HEK293 (cell line): ENCODE data around the gene MCU.

Source experiments
- CTCF ChIA-PET: fragments of 350-600 bp; formaldehyde crosslinking; extraction: SDS; loops from one replicate; lab custom pipeline; 2021; ENCODE audit warnings: antibody characterized with exemption; lab: Yijun Ruan, JAX
- POLR2A ChIA-PET: fragments of 300-600 bp; formaldehyde crosslinking; extraction: SDS; loops from one replicate; lab custom pipeline; 2020; ENCODE audit warnings: antibody characterized with exemption, inconsistent platforms; lab: Yijun Ruan, JAX
- H3K27ac ChIP-seq: fragments of 200-500 bp; sonication (Bioruptor generic); 2 replicates; pipeline ENCODE4 v1.5.1; 2014; ENCODE audit warnings: low read depth, low read length, control low read depth, inconsistent platforms; ENCODE audit errors: extremely low read depth
- H3K36me3 ChIP-seq, 2 experiments: fragments of 200-500 bp in 1 of 2; sonication (Bioruptor generic) in 1 of 2; 1 replicate in 1 of 2; 2 replicates in 1 of 2; pipeline ENCODE4 v1.5.1; 2014 to 2017; ENCODE audit warnings: inconsistent platforms in 2 of 2, low read length in 2 of 2; ENCODE audit not compliant: control insufficient read depth in 2 of 2, insufficient read depth in 1 of 2
- H3K4me1 ChIP-seq: fragments of 200-500 bp; sonication (Bioruptor generic); 2 replicates; pipeline ENCODE4 v1.5.1; 2014; ENCODE audit warnings: mild to moderate bottlenecking, low read length, inconsistent platforms; ENCODE audit not compliant: control insufficient read depth, insufficient read depth
- H3K4me3 ChIP-seq: 2 replicates; pipeline ENCODE4 v1.5.1; 2011; ENCODE audit warnings: low read depth, mild to moderate bottlenecking, control low read depth, low read length, moderate library complexity
- H3K9me3 ChIP-seq: fragments of 200-500 bp; sonication (Bioruptor generic); 2 replicates; pipeline ENCODE4 v1.5.1; 2014; ENCODE audit warnings: low read depth, low read length, inconsistent platforms; ENCODE audit not compliant: control insufficient read depth, insufficient read depth
- FEZF1 ChIP-seq: fragments of 450-650 bp; formaldehyde crosslinking; IDR thresholded peaks from 2 replicates; pipeline ENCODE4 v1.5.1; 2016; ENCODE audit warnings: missing biosample characterization, missing genetic modification characterization
- PRDM1 ChIP-seq: fragments of 450-650 bp; formaldehyde crosslinking; IDR thresholded peaks from 2 replicates; pipeline ENCODE4; 2016; ENCODE audit warnings: missing biosample characterization, missing genetic modification characterization
- SP7 ChIP-seq: fragments of 450-650 bp; formaldehyde crosslinking; IDR thresholded peaks from 2 replicates; pipeline ENCODE4 v1.5.1; 2016; ENCODE audit warnings: missing biosample characterization, missing genetic modification characterization
- TRIM28 ChIP-seq: IDR thresholded peaks from 2 replicates; pipeline ENCODE4 v1.6.1; 2011; ENCODE audit warnings: low read length, control low read depth, borderline replicate concordance
- WT1 ChIP-seq: fragments of 450-650 bp; formaldehyde crosslinking; IDR thresholded peaks from 2 replicates; pipeline ENCODE4 v1.5.1; 2016; ENCODE audit warnings: missing biosample characterization, missing genetic modification characterization
- ZBTB17 ChIP-seq: fragments of 450-650 bp; formaldehyde crosslinking; IDR thresholded peaks from 2 replicates; pipeline ENCODE4 v1.5.1; 2016; ENCODE audit warnings: missing biosample characterization, missing genetic modification characterization
- ZBTB48 ChIP-seq: fragments of 450-650 bp; formaldehyde crosslinking; IDR thresholded peaks from 2 replicates; pipeline ENCODE4 v1.5.1; 2016; ENCODE audit warnings: missing biosample characterization, missing genetic modification characterization
- ZNF114 ChIP-seq: fragments of 450-650 bp; formaldehyde crosslinking; IDR thresholded peaks from 2 replicates; pipeline ENCODE4 v1.5.0; 2017; ENCODE audit warnings: missing biosample characterization, missing genetic modification characterization
- ZNF239 ChIP-seq: fragments of 450-650 bp; formaldehyde crosslinking; IDR thresholded peaks from 2 replicates; pipeline ENCODE4 v1.5.1; 2016; ENCODE audit warnings: missing biosample characterization, missing genetic modification characterization
- ZNF24 ChIP-seq: fragments of 450-650 bp; formaldehyde crosslinking; IDR thresholded peaks from 2 replicates; pipeline ENCODE4 v1.5.1; 2016; ENCODE audit warnings: missing biosample characterization, missing genetic modification characterization
- ZNF473 ChIP-seq: fragments of 450-650 bp; formaldehyde crosslinking; IDR thresholded peaks from 2 replicates; pipeline ENCODE4 v1.5.1; 2017; ENCODE audit warnings: missing biosample characterization, missing genetic modification characterization
- ZNF514 ChIP-seq: fragments of 450-650 bp; formaldehyde crosslinking; IDR thresholded peaks from 2 replicates; pipeline ENCODE4 v1.5.1; 2016; ENCODE audit warnings: missing biosample characterization, missing genetic modification characterization
- ZNF530 ChIP-seq: fragments of 450-650 bp; formaldehyde crosslinking; IDR thresholded peaks from 2 replicates; pipeline ENCODE4 v1.5.1; 2016; ENCODE audit warnings: low read depth, missing biosample characterization, missing genetic modification characterization
- ZNF610 ChIP-seq: fragments of 450-650 bp; formaldehyde crosslinking; IDR thresholded peaks from 2 replicates; pipeline ENCODE4 v1.5.1; 2016; ENCODE audit warnings: missing biosample characterization, missing genetic modification characterization, borderline replicate concordance
- ZNF623 ChIP-seq: fragments of 450-650 bp; formaldehyde crosslinking; IDR thresholded peaks from 2 replicates; pipeline ENCODE4 v1.5.1; 2016; ENCODE audit warnings: missing biosample characterization, missing genetic modification characterization
- TF ChIP-seq, protein P1 (sequence below): fragments of 450-650 bp; formaldehyde crosslinking; IDR thresholded peaks from 2 replicates; pipeline ENCODE4 v1.5.1; 2016; ENCODE audit warnings: missing biosample characterization, missing genetic modification characterization
- TF ChIP-seq, protein P2 (sequence below): fragments of 450-650 bp; formaldehyde crosslinking; IDR thresholded peaks from 2 replicates; pipeline ENCODE4 v1.5.1; 2017; ENCODE audit warnings: missing biosample characterization, missing genetic modification characterization
- TF ChIP-seq, protein P3 (sequence below): IDR thresholded peaks from 2 replicates; pipeline ENCODE4 v1.6.1; 2011; ENCODE audit warnings: mild to moderate bottlenecking, low read depth, low read length, borderline replicate concordance
- TF ChIP-seq, protein P4 (sequence below): fragments of 450-650 bp; formaldehyde crosslinking; IDR thresholded peaks from 2 replicates; pipeline ENCODE4 v1.5.1; 2017; ENCODE audit warnings: missing biosample characterization, mild to moderate bottlenecking, missing genetic modification characterization, moderate library complexity
- TF ChIP-seq, protein P5 (sequence below): fragments of 450-650 bp; formaldehyde crosslinking; IDR thresholded peaks from 2 replicates; pipeline ENCODE4 v1.5.1; 2016; ENCODE audit warnings: missing biosample characterization, missing genetic modification characterization
- TF ChIP-seq, protein P6 (sequence below): fragments of 450-650 bp; formaldehyde crosslinking; IDR thresholded peaks from 2 replicates; pipeline ENCODE4 v1.5.1; 2017; ENCODE audit warnings: missing biosample characterization, missing genetic modification characterization

MCU gene

DNA sequence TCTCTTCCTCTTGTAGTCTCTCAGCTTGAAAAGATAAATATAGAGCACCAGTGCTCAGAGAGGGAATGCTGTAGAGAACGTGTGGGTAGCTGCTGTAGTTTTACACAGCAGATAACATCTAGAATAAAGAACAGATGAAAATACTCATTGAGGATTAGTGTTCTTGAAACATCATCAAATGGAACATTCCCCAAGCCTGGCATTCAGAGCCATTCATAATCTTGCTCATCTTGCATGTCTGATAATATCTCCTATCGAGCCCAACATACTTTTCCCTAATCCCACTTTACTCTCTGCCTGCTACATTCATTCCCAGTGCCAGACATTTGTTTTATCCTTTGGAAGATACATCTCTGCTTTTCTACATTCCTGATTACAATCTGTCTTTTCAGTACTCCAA is 35.2 kb downstream of the MCU start:
- ChIA-PET POLR2A (no interaction called here), CTCF (no interaction called here)
- TF ChIP-seq ZBTB17 (tag by site-specific recombination), result peak; percentile 72
- 0 out of 2 replicates have a peak, but pooled peaks have one; percentile 8 for TF ChIP-seq FEZF1
- no peak for TF ChIP-seq ZNF514
- no peak for TF ChIP-seq ZNF473 (tag by site-specific recombination)
- TF ChIP-seq, protein P1, sequence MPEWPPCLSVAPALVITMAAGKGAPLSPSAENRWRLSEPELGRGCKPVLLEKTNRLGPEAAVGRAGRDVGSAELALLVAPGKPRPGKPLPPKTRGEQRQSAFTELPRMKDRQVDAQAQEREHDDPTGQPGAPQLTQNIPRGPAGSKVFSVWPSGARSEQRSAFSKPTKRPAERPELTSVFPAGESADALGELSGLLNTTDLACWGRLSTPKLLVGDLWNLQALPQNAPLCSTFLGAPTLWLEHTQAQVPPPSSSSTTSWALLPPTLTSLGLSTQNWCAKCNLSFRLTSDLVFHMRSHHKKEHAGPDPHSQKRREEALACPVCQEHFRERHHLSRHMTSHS, result no peak
- TF ChIP-seq ZNF610 (tag by site-specific recombination), result no peak
- TF ChIP-seq, protein P2, sequence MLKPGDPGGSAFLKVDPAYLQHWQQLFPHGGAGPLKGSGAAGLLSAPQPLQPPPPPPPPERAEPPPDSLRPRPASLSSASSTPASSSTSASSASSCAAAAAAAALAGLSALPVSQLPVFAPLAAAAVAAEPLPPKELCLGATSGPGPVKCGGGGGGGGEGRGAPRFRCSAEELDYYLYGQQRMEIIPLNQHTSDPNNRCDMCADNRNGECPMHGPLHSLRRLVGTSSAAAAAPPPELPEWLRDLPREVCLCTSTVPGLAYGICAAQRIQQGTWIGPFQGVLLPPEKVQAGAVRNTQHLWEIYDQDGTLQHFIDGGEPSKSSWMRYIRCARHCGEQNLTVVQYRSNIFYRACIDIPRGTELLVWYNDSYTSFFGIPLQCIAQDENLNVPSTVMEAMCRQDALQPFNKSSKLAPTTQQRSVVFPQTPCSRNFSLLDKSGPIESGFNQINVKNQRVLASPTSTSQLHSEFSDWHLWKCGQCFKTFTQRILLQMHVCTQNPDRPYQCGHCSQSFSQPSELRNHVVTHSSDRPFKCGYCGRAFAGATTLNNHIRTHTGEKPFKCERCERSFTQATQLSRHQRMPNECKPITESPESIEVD, result peak; percentile 66
- no peak for TF ChIP-seq ZNF239 (tag by site-specific recombination)
- TF ChIP-seq ZNF114 (tag by site-specific recombination), result no peak
- TF ChIP-seq, protein P3, sequence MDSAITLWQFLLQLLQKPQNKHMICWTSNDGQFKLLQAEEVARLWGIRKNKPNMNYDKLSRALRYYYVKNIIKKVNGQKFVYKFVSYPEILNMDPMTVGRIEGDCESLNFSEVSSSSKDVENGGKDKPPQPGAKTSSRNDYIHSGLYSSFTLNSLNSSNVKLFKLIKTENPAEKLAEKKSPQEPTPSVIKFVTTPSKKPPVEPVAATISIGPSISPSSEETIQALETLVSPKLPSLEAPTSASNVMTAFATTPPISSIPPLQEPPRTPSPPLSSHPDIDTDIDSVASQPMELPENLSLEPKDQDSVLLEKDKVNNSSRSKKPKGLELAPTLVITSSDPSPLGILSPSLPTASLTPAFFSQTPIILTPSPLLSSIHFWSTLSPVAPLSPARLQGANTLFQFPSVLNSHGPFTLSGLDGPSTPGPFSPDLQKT, result no peak
- no peak for TF ChIP-seq ZNF623 (tag by site-specific recombination)
- no peak for TF ChIP-seq ZBTB48 (tag by site-specific recombination)
- TF ChIP-seq, protein P4, sequence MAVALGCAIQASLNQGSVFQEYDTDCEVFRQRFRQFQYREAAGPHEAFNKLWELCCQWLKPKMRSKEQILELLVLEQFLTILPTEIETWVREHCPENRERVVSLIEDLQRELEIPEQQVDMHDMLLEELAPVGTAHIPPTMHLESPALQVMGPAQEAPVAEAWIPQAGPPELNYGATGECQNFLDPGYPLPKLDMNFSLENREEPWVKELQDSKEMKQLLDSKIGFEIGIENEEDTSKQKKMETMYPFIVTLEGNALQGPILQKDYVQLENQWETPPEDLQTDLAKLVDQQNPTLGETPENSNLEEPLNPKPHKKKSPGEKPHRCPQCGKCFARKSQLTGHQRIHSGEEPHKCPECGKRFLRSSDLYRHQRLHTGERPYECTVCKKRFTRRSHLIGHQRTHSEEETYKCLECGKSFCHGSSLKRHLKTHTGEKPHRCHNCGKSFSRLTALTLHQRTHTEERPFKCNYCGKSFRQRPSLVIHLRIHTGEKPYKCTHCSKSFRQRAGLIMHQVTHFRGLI (tag by site-specific recombination), result 0 out of 2 replicates have a peak, but pooled peaks have one; percentile 38
- no peak for TF ChIP-seq ZNF530
- TF ChIP-seq, protein P5, sequence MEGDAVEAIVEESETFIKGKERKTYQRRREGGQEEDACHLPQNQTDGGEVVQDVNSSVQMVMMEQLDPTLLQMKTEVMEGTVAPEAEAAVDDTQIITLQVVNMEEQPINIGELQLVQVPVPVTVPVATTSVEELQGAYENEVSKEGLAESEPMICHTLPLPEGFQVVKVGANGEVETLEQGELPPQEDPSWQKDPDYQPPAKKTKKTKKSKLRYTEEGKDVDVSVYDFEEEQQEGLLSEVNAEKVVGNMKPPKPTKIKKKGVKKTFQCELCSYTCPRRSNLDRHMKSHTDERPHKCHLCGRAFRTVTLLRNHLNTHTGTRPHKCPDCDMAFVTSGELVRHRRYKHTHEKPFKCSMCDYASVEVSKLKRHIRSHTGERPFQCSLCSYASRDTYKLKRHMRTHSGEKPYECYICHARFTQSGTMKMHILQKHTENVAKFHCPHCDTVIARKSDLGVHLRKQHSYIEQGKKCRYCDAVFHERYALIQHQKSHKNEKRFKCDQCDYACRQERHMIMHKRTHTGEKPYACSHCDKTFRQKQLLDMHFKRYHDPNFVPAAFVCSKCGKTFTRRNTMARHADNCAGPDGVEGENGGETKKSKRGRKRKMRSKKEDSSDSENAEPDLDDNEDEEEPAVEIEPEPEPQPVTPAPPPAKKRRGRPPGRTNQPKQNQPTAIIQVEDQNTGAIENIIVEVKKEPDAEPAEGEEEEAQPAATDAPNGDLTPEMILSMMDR (tag by site-specific recombination), result no peak
- TF ChIP-seq PRDM1 (tag by site-specific recombination), result no peak
- TF ChIP-seq SP7 (tag by site-specific recombination), result peak; percentile 38; the same call in 1 of the 2 replicates
- no peak for TF ChIP-seq WT1 (tag by site-specific recombination)
- no peak for TF ChIP-seq ZNF24 (tag by site-specific recombination)
- TF ChIP-seq, protein P6, sequence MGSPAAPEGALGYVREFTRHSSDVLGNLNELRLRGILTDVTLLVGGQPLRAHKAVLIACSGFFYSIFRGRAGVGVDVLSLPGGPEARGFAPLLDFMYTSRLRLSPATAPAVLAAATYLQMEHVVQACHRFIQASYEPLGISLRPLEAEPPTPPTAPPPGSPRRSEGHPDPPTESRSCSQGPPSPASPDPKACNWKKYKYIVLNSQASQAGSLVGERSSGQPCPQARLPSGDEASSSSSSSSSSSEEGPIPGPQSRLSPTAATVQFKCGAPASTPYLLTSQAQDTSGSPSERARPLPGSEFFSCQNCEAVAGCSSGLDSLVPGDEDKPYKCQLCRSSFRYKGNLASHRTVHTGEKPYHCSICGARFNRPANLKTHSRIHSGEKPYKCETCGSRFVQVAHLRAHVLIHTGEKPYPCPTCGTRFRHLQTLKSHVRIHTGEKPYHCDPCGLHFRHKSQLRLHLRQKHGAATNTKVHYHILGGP (tag by site-specific recombination), result no peak
- TF ChIP-seq TRIM28, result no peak
- H3K36me3 ChIP-seq, result no peaks in the 10 kb centered on the region
- H3K9me3 ChIP-seq, result no peaks in the 10 kb centered on the region
- 0 out of 2 replicates have a peak, but pooled peaks cover 6% of the 10 kb centered on the region for H3K4me1 ChIP-seq
- no peak overlapping the region for H3K27ac ChIP-seq
- H3K4me3 ChIP-seq, result no peak overlapping the region
